ENCODE measurements around the gene C10orf90. TPM values are rescaled to one million over a fixed set of nuclear protein-coding genes. Genes with fewer than 3 reads are reported as not detected.

Gene C10orf90
- total RNA-seq, 2 donors from 2014 or later: 0.33 TPM; not detected in 1

DNA sequence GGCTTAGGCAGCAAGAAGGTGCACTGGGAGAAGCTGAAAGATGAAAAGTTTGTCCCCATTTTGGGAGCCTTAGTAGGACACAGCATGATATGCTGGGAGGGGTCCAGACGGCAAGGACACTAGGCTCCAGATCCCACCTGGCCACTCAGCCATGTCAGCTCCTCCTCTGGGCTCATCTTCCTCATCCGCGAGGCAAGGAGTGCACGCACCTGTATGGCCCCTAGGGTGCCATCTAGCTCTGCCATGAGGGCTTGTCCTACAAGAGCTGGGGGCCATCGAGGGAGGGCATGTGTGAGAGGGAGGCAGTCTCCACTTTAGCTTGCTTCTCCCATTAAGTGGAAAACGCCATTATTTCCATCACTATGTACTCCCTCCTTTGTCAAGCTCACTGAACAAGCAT, 146.0 kb downstream of the C10orf90 start:
- no peak overlapping the region for H3K27ac ChIP-seq (ENCODE audit: low read depth, low read length)
- H3K4me3 Mint-ChIP-seq: no peak overlapping the region
- H3K9me3 Mint-ChIP-seq: peaks cover 3% of the 10 kb centered on the region
- no peak overlapping the region for H3K9ac ChIP-seq (ENCODE audit: extremely low read depth, low read length, poor library complexity, severe bottlenecking)
- H3K4me3 ChIP-seq (ENCODE audit: low read length): no peak overlapping the region
- H3K4me1 Mint-ChIP-seq: peaks cover 14% of the 10 kb centered on the region
- no peaks in the 10 kb centered on the region for H3K27me3 Mint-ChIP-seq (ENCODE audit: insufficient read depth)
- H3K36me3 ChIP-seq (ENCODE audit: control insufficient read depth, insufficient read depth, low read length): no peaks in the 10 kb centered on the region
- WGBS, 2 experiments (ENCODE audit: insufficient coverage in 1 of 2, insufficient read length in 1 of 2): 70 to 77% methylated on average over 5 to 6 of the region's 6 CpGs
- H3K4me1 ChIP-seq (ENCODE audit: control insufficient read depth, insufficient read depth, low read length): no peaks in the 10 kb centered on the region
- no peaks in the 10 kb centered on the region for H3K9me3 ChIP-seq (ENCODE audit: control insufficient read depth, low read length)
- no peaks in the 10 kb centered on the region for H3K36me3 Mint-ChIP-seq (ENCODE audit: low read depth)
- H3K27me3 ChIP-seq (ENCODE audit: control insufficient read depth, insufficient read depth, low read length, poor library complexity, severe bottlenecking): no peaks in the 10 kb centered on the region
- TF ChIP-seq, protein P1, sequence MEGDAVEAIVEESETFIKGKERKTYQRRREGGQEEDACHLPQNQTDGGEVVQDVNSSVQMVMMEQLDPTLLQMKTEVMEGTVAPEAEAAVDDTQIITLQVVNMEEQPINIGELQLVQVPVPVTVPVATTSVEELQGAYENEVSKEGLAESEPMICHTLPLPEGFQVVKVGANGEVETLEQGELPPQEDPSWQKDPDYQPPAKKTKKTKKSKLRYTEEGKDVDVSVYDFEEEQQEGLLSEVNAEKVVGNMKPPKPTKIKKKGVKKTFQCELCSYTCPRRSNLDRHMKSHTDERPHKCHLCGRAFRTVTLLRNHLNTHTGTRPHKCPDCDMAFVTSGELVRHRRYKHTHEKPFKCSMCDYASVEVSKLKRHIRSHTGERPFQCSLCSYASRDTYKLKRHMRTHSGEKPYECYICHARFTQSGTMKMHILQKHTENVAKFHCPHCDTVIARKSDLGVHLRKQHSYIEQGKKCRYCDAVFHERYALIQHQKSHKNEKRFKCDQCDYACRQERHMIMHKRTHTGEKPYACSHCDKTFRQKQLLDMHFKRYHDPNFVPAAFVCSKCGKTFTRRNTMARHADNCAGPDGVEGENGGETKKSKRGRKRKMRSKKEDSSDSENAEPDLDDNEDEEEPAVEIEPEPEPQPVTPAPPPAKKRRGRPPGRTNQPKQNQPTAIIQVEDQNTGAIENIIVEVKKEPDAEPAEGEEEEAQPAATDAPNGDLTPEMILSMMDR (conservative IDR thresholded peaks at IDR 0.05): peak; percentile 29
- DNase-seq: no peak
- no peak overlapping the region for H3K27ac Mint-ChIP-seq

DNA sequence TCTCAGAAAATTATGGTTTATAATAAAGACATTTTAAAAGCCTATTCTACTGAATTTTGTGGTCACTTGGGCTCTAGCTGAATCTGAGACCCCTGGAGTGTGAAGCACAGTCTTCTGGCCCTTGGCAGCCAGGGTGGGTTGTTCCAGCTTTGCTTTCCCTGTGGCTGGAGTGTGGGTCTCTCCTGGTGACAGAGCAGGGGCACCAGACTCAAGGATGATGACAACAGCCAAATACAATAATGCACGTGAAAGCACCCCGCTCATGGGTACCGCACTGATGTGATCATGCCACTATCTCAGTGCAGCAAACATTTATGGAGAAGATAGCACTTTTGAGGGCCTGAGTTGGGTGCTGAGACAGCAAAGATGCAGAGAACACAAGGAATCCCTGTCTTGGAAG, 147.4 kb downstream of the C10orf90 start:
- no peak overlapping the region for H3K4me3 ChIP-seq (ENCODE audit: low read length)
- H3K9ac ChIP-seq (ENCODE audit: extremely low read depth, low read length, poor library complexity, severe bottlenecking): no peak overlapping the region
- no peak overlapping the region for H3K27ac ChIP-seq (ENCODE audit: low read depth, low read length)
- Mint-ChIP-seq H3K27me3 (ENCODE audit: insufficient read depth) (no peaks in the 10 kb centered on the region), H3K27ac (no peak overlapping the region), H3K36me3 (ENCODE audit: low read depth) (no peaks in the 10 kb centered on the region), H3K4me1 (peaks cover 14% of the 10 kb centered on the region), H3K9me3 (peaks cover 4% of the 10 kb centered on the region), H3K4me3 (no peak overlapping the region)
- TF ChIP-seq, protein P1 (conservative IDR thresholded peaks at IDR 0.05): no peak
- no peaks in the 10 kb centered on the region for H3K27me3 ChIP-seq (ENCODE audit: control insufficient read depth, insufficient read depth, low read length, poor library complexity, severe bottlenecking)
- H3K36me3 ChIP-seq (ENCODE audit: control insufficient read depth, insufficient read depth, low read length): no peaks in the 10 kb centered on the region
- no peaks in the 10 kb centered on the region for H3K4me1 ChIP-seq (ENCODE audit: control insufficient read depth, insufficient read depth, low read length)
- DNase-seq: no peak
- H3K9me3 ChIP-seq (ENCODE audit: control insufficient read depth, low read length): no peaks in the 10 kb centered on the region
- WGBS, 2 experiments (ENCODE audit: insufficient coverage in 1 of 2, insufficient read length in 1 of 2): 59 to 64% methylated on average over 3 of the region's 3 CpGs

DNA sequence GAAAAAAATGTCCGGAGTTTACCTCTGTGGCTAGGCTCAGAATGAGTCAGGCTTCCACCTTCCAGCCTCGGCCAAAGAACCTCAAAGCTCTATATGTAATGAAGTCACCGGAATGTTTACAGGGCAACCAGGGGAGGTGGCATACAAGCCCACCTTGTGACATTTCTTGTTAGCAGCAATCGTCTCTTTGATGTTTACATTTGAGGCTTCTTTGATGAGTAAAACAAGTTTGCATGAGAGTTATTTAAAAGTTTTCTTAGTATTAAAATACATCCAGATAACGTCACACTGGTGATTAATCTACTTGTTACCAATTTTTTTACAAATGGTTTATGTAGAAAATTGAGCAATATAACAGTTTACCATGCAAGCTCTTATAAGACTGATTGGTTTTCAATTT, 149.1 kb downstream of the C10orf90 start:
- Histone ChIP-seq H3K9me3 (ENCODE audit: control insufficient read depth, low read length) (no peaks in the 10 kb centered on the region), H3K4me3 (ENCODE audit: low read length) (no peak overlapping the region), H3K9ac (ENCODE audit: extremely low read depth, low read length, poor library complexity, severe bottlenecking) (no peak overlapping the region), H3K4me1 (ENCODE audit: control insufficient read depth, insufficient read depth, low read length) (no peaks in the 10 kb centered on the region), H3K27ac (ENCODE audit: low read depth, low read length) (no peak overlapping the region), H3K27me3 (ENCODE audit: control insufficient read depth, insufficient read depth, low read length, poor library complexity, severe bottlenecking) (no peaks in the 10 kb centered on the region), H3K36me3 (ENCODE audit: control insufficient read depth, insufficient read depth, low read length) (no peaks in the 10 kb centered on the region)
- Mint-ChIP-seq H3K9me3 (peaks cover 4% of the 10 kb centered on the region), H3K27ac (no peak overlapping the region), H3K27me3 (ENCODE audit: insufficient read depth) (no peaks in the 10 kb centered on the region), H3K4me3 (no peak overlapping the region), H3K36me3 (ENCODE audit: low read depth) (no peaks in the 10 kb centered on the region), H3K4me1 (peaks cover 13% of the 10 kb centered on the region)
- DNase-seq: no peak
- TF ChIP-seq, protein P1 (conservative IDR thresholded peaks at IDR 0.05): no peak
- WGBS, 2 experiments (ENCODE audit: insufficient coverage in 1 of 2, insufficient read length in 1 of 2): 79 to 91% methylated on average over 2 to 4 of the region's 5 CpGs

All from endodermal cell (in vitro differentiated cells).